Effector memory CD4-positive, alpha-beta T cell (primary cell): ENCODE data around the gene YAP1.

Experiments used
- DNase-seq, 3 donors: peaks; one replicate each; pipeline ENCODE4 v3.0.0-alpha.2; 2020
- H3K27ac ChIP-seq: 2 replicates; pipeline ENCODE4 v1.7.0; 2013; ENCODE audit warnings: mild to moderate bottlenecking, low read length, moderate library complexity; ENCODE audit not compliant: insufficient read depth, poor library complexity, severe bottlenecking
- H3K27me3 ChIP-seq: replicated peaks from 2 replicates; pipeline ENCODE4 v1.7.0; 2013; ENCODE audit warnings: mild to moderate bottlenecking, low read length; ENCODE audit not compliant: insufficient read depth, control insufficient read depth, poor library complexity, severe bottlenecking
- H3K36me3 ChIP-seq: 2 replicates; pipeline ENCODE4 v1.7.0; 2013; ENCODE audit warnings: mild to moderate bottlenecking, low read length, moderate library complexity; ENCODE audit not compliant: control insufficient read depth, insufficient read depth
- H3K4me1 ChIP-seq: 2 replicates; pipeline ENCODE4 v1.7.0; 2013; ENCODE audit warnings: low read length, mild to moderate bottlenecking; ENCODE audit not compliant: control insufficient read depth, insufficient read depth, poor library complexity, severe bottlenecking
- H3K4me3 ChIP-seq: 2 replicates; pipeline ENCODE4 v1.7.0; 2013; ENCODE audit warnings: low read length, low read depth, mild to moderate bottlenecking; ENCODE audit not compliant: insufficient read depth, poor library complexity, severe bottlenecking
- H3K9me3 ChIP-seq: 2 replicates; pipeline ENCODE4 v1.7.0; 2013; ENCODE audit warnings: mild to moderate bottlenecking, low read length, moderate library complexity; ENCODE audit not compliant: control insufficient read depth

YAP1 gene

GRCh38 chr11:102234779-102235439, 124.7 kb downstream of the YAP1 start:
- H3K4me1 ChIP-seq: no peaks in the 10 kb centered on the region
- no peaks in the 10 kb centered on the region for H3K27me3 ChIP-seq
- H3K4me3 ChIP-seq: no peak overlapping the region
- no peak overlapping the region for H3K27ac ChIP-seq
- H3K36me3 ChIP-seq: no peaks in the 10 kb centered on the region
- DNase-seq: no peak
- no peaks in the 10 kb centered on the region for H3K9me3 ChIP-seq

GRCh38 chr11:102237096-102237735, 127.0 kb downstream of the YAP1 start:
- Histone ChIP-seq H3K4me1 (no peaks in the 10 kb centered on the region), H3K36me3 (no peaks in the 10 kb centered on the region), H3K4me3 (no peak overlapping the region), H3K9me3 (no peaks in the 10 kb centered on the region), H3K27me3 (no peaks in the 10 kb centered on the region), H3K27ac (no peak overlapping the region)
- DNase-seq: no peak

- no peak overlapping the region for H3K27ac ChIP-seq
- no peaks in the 10 kb centered on the region for H3K4me1 ChIP-seq
- H3K4me3 ChIP-seq: no peak overlapping the region
- no peaks in the 10 kb centered on the region for H3K9me3 ChIP-seq
- DNase-seq: no peak
- no peaks in the 10 kb centered on the region for H3K27me3 ChIP-seq
- no peaks in the 10 kb centered on the region for H3K36me3 ChIP-seq
These were observed 128.2 kb downstream of the YAP1 start for GRCh38 chr11:102238391-102238821.

- no peaks in the 10 kb centered on the region for H3K27me3 ChIP-seq
- H3K36me3 ChIP-seq: no peaks in the 10 kb centered on the region
- no peaks in the 10 kb centered on the region for H3K4me1 ChIP-seq
- no peak overlapping the region for H3K27ac ChIP-seq
- no peak overlapping the region for H3K4me3 ChIP-seq
- no peaks in the 10 kb centered on the region for H3K9me3 ChIP-seq
- DNase-seq: no peak
These were observed 129.2 kb downstream of the YAP1 start for GRCh38 chr11:102239448-102239847.

GRCh38 chr11:102239911-102240310, 129.7 kb downstream of the YAP1 start:
- Histone ChIP-seq H3K27ac (no peak overlapping the region), H3K4me3 (no peak overlapping the region)

GRCh38 chr11:102240502-102240901, 130.3 kb downstream of the YAP1 start:
- Histone ChIP-seq H3K27ac (no peak overlapping the region), H3K4me1 (no peaks in the 10 kb centered on the region), H3K36me3 (no peaks in the 10 kb centered on the region), H3K27me3 (no peaks in the 10 kb centered on the region), H3K4me3 (no peak overlapping the region), H3K9me3 (no peaks in the 10 kb centered on the region)
- no peak for DNase-seq

More at GRCh38 chr11:102239911-102240310, 129.7 kb downstream of the YAP1 start:
- DNase-seq: no peak
- no peaks in the 10 kb centered on the region for H3K4me1 ChIP-seq
- no peaks in the 10 kb centered on the region for H3K27me3 ChIP-seq
- H3K36me3 ChIP-seq: no peaks in the 10 kb centered on the region
- H3K9me3 ChIP-seq: no peaks in the 10 kb centered on the region

- Histone ChIP-seq H3K4me3 (no peak overlapping the region), H3K27me3 (no peaks in the 10 kb centered on the region), H3K4me1 (no peaks in the 10 kb centered on the region), H3K9me3 (no peaks in the 10 kb centered on the region), H3K27ac (no peak overlapping the region), H3K36me3 (no peaks in the 10 kb centered on the region)
- no peak for DNase-seq
These were observed 130.8 kb downstream of the YAP1 start for GRCh38 chr11:102241026-102241425.

- H3K4me1 ChIP-seq: no peaks in the 10 kb centered on the region
- H3K27me3 ChIP-seq: no peaks in the 10 kb centered on the region
- no peaks in the 10 kb centered on the region for H3K9me3 ChIP-seq
- no peak overlapping the region for H3K27ac ChIP-seq
- no peaks in the 10 kb centered on the region for H3K36me3 ChIP-seq
- no peak overlapping the region for H3K4me3 ChIP-seq
- DNase-seq: no peak
These were observed 133.2 kb downstream of the YAP1 start for GRCh38 chr11:102243399-102243884.

- no peak overlapping the region for H3K4me3 ChIP-seq
- H3K27me3 ChIP-seq: no peaks in the 10 kb centered on the region
- no peaks in the 10 kb centered on the region for H3K9me3 ChIP-seq
- H3K36me3 ChIP-seq: no peaks in the 10 kb centered on the region
- H3K4me1 ChIP-seq: no peaks in the 10 kb centered on the region
- no peak overlapping the region for H3K27ac ChIP-seq
- DNase-seq: no peak
These were observed 134.6 kb downstream of the YAP1 start for GRCh38 chr11:102244681-102245409.

- DNase-seq: no peak
- H3K36me3 ChIP-seq: no peaks in the 10 kb centered on the region
- H3K4me3 ChIP-seq: no peak overlapping the region
- no peak overlapping the region for H3K27ac ChIP-seq
- no peaks in the 10 kb centered on the region for H3K9me3 ChIP-seq
- no peaks in the 10 kb centered on the region for H3K4me1 ChIP-seq
- no peaks in the 10 kb centered on the region for H3K27me3 ChIP-seq
These were observed 141.2 kb downstream of the YAP1 start for GRCh38 chr11:102251423-102251822.
